HepG2 (cell line): Measurements from ENCODE around the gene GNG13.
"Not testable (repeated sequence)": the region's sequence is repeated elsewhere in the genome, so short reads cannot be mapped to it uniquely, and the experiment has no call there.

Experiments used
- BHLHE40 ChIP-seq: IDR thresholded peaks from 2 replicates; pipeline ENCODE4 v1.6.1; 2011; ENCODE audit warnings: low read length, improper control_type of control experiment
- JUN ChIP-seq: sonication (generic); formaldehyde crosslinking; IDR thresholded peaks from 2 replicates; pipeline ENCODE4 v1.4.0; 2020; ENCODE audit warnings: mild to moderate bottlenecking, missing genetic modification reagents
- MAFK ChIP-seq, 2 experiments: IDR thresholded peaks in 1 of 2; conservative IDR thresholded peaks in 1 of 2; 2 replicates each; pipeline ENCODE4 v1.6.1; 2011; ENCODE audit warnings: improper control_type of control experiment in 2 of 2, low read length in 2 of 2
- SMAD3 ChIP-seq: sonication (generic); formaldehyde crosslinking; IDR thresholded peaks from 2 replicates; pipeline ENCODE4 v1.4.0; 2020; ENCODE audit warnings: missing genetic modification reagents
- TAF1 ChIP-seq: sonication (generic); formaldehyde crosslinking; IDR thresholded peaks from 2 replicates; pipeline ENCODE4 v1.4.0; 2020; ENCODE audit warnings: missing genetic modification reagents
- YY1 ChIP-seq: IDR thresholded peaks from 2 replicates; pipeline ENCODE4 v1.6.1; 2011; ENCODE audit warnings: low read length, low read depth, moderate library complexity, mild to moderate bottlenecking; ENCODE audit not compliant: insufficient read depth, insufficient replicate concordance
- ZBTB49 ChIP-seq: sonication (generic); formaldehyde crosslinking; IDR thresholded peaks from 2 replicates; pipeline ENCODE4 v1.4.0; 2020; ENCODE audit warnings: missing genetic modification reagents, borderline replicate concordance
- ZNF331 ChIP-seq: sonication (generic); formaldehyde crosslinking; IDR thresholded peaks from 2 replicates; pipeline ENCODE4 v1.4.0; 2020; ENCODE audit warnings: missing genetic modification reagents
- ZNF513 ChIP-seq: sonication (generic); formaldehyde crosslinking; conservative IDR thresholded peaks from 2 replicates; pipeline ENCODE4 v1.5.0; 2020; ENCODE audit warnings: missing genetic modification reagents
- ZNF7 ChIP-seq: IDR thresholded peaks from 2 replicates; pipeline ENCODE4 v1.6.1; 2016; ENCODE audit warnings: missing biosample characterization, missing genetic modification reagents
- TF ChIP-seq, protein P1 (sequence below): sonication (generic); formaldehyde crosslinking; IDR thresholded peaks from 2 replicates; pipeline ENCODE4 v1.5.0; 2020; ENCODE audit warnings: mild to moderate bottlenecking, missing genetic modification reagents, moderate library complexity
- TF ChIP-seq, protein P2 (sequence below): IDR thresholded peaks from 2 replicates; pipeline ENCODE4 v1.6.1; 2016; ENCODE audit warnings: missing genetic modification reagents, missing compliant biosample characterization

- TF ChIP-seq JUN; ZNF513 (CRISPR knock-in tag); SMAD3 (CRISPR knock-in tag); ZNF331 (CRISPR knock-in tag); MAFK (conservative IDR thresholded peaks at IDR 0.05 in 1 of 2, IDR thresholded peaks at IDR 0.05 in 1 of 2; ENCODE audit: low read length in 2 of 2); BHLHE40; TAF1 (CRISPR knock-in tag); ZNF7 (CRISPR knock-in tag); ZBTB49 (CRISPR knock-in tag); YY1: not testable (repeated sequence)
- TF ChIP-seq, protein P1, sequence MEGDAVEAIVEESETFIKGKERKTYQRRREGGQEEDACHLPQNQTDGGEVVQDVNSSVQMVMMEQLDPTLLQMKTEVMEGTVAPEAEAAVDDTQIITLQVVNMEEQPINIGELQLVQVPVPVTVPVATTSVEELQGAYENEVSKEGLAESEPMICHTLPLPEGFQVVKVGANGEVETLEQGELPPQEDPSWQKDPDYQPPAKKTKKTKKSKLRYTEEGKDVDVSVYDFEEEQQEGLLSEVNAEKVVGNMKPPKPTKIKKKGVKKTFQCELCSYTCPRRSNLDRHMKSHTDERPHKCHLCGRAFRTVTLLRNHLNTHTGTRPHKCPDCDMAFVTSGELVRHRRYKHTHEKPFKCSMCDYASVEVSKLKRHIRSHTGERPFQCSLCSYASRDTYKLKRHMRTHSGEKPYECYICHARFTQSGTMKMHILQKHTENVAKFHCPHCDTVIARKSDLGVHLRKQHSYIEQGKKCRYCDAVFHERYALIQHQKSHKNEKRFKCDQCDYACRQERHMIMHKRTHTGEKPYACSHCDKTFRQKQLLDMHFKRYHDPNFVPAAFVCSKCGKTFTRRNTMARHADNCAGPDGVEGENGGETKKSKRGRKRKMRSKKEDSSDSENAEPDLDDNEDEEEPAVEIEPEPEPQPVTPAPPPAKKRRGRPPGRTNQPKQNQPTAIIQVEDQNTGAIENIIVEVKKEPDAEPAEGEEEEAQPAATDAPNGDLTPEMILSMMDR (CRISPR knock-in tag), result not testable (repeated sequence)
- TF ChIP-seq, protein P2, sequence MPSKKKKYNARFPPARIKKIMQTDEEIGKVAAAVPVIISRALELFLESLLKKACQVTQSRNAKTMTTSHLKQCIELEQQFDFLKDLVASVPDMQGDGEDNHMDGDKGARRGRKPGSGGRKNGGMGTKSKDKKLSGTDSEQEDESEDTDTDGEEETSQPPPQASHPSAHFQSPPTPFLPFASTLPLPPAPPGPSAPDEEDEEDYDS (CRISPR knock-in tag), result not testable (repeated sequence)
These were observed 46.4 kb downstream of the GNG13 start for GRCh38 chr16:754121-754607.
